HG03575 (cell line): Measurements from ENCODE around the gene KRT2.

Source experiments
- ATAC-seq: cut with Tn5 transposase; IDR thresholded peaks from one replicate; pipeline ENCODE4 v1.9.1; 2021; ENCODE audit not compliant: unreplicated experiment, insufficient number of reproducible peaks, low FRiP score; ENCODE audit errors: extremely low read depth

The KRT2 gene

DNA sequence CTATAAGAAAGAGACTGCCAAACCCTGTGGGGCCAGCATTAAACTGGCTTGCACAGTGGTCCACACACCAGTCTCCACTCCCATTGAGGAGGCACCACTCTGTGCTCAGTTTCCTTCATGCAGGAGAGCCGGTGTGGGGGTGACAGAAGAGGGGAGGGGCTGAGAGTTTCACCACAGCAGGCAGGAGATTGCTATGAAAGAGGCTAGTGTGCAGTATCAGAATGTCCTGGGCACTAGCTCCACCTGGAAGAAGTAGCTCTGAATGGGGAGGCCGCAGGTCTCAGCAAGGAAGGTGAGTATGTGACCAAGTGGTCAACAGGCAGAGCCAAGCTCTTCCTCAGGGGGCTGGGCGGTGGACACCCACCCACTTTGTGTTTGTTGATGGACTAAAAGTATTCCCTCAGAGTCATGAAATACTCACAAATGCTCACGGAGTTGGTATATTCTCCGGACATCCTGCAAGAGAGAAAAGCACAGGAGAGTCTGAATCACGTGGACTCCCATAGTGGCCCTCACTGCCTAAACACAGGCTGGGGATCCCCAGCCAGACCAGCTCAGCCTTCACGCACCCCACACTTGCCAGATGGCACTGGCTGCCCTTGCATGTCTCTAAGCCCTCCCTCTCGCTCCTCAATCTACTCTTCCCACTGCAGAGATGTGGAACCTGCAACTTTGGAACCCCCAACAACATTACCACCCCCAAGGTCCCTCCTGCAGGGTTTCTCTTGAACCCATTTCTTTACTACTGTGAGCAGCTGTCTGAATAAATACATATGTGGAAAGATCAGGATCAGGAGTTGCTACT is 43.0 kb downstream of the KRT2 start:
- ATAC-seq, result no peak

DNA sequence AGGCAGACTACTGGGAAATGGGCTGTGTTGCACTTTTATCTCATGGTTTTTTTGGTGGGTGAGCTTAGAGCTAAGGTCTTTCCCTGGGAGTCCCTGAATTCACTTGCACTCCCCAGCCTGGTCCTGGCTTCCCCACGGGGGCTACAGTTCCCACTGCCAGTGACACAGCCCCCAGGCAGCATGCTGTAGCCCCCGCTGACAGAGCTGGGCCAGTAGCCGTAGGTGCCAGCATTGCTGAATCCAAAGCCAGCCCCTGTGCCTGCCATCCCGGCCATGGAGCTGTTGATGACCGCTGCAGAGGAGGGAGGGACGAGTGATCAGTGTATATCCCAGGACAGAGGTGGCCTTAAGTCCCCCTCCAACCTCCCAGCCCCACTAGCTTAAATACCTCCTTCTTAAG is 43.9 kb downstream of the KRT2 start:
- no peak for ATAC-seq

DNA sequence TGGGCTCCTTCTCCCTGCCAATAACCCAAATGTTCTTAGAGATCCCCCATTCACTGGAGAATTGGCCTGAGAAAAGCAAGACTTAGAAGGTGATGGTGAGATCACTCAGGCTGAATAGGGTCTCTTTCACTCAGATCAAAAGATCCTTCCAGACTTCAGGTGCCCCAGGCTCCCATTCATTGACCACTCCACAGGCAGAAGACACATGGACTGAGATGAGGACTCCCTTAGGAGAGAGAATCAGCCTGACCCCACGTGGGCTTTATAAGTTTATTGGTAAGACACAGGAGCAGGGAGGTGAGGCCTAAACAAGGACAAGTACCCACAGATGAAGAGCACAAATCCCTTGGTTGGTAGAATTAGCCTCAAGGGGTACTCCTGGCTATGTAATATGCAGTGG is 44.7 kb downstream of the KRT2 start:
- no peak for ATAC-seq

DNA sequence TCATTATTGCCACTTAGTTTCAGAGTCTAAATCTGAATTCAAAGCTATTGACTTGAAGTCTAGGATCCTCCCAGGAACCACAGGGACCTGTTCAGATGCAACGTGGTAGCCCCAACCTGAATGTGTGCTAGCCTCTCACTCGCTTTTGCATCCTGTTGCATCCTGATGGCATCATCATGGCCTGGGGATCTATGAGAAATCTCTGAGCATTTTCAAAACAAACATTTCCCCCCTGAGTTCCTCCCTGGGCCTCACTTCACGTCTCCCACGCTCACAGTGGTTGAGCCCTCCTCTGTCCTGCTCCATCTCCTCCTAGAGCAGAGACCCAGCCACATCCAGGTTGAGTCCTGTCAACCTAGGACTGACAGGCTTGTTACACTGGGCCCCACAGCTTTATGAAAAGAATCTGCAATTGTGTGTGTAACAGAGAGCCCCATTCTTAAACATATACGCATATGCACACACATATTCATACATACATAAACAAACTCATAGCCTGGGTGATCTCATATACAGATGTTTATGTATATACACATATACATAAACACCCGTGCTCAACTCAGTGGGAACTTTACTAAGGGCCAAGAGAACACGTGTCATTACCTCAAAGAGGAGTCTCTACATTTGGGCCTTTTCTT is 45.3 kb downstream of the KRT2 start:
- no peak for ATAC-seq

DNA sequence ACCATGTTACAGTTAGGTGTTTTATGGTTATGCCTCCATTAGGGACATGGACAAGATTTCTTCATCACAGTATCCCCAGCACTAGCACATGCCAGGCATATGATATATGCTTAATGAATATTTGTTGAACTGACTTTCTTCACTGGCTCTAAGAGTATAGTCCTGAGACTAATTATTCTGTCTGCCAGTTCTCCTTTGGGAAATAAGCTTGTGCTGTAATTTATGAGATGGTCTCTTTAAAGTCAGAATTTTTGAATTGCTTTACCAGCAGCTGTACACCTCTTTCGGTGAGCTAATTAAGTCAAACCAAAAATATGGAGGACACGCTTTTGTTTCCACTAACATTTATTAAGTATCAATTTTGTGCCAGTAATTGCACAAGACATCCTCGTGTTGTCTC is 45.9 kb downstream of the KRT2 start:
- no peak for ATAC-seq

DNA sequence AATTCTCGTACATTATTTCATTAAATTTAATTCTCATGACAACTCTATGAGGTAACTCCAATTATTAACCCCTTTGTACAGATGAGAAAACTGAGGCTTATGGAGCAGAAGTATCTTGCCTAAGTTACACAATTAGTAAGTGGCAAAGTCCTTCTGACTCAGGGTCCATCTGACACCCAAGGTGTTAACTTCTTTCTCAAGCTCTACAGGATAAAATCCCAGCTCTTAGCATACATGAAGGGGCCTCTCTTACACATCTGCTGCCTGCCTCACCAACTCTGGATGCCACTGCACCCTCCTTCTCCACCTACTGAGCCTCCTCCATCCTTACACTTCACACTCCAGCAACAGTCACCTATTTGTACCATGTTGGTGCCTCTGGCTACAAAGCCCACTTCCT is 46.5 kb downstream of the KRT2 start:
- ATAC-seq, result no peak

DNA sequence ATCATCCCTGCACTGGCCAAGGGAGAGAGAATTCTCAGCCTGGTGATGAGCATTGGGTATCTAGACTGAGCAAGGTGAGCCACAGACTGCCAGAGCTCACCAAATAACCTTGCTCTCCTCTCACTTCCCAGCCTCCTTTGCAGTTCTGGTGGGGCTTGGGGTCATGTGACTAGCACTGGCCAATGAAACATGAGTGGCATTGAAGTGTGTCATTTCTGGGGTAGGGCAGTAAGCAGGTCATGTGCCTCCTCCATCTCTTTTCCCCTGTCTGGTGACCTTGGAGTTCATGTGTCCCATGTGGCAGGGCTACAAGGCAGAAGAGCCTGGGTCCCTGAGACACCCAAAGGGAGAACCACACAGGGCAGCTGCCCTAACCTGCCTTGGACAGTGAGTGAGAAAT is 47.2 kb downstream of the KRT2 start:
- ATAC-seq, result no peak

DNA sequence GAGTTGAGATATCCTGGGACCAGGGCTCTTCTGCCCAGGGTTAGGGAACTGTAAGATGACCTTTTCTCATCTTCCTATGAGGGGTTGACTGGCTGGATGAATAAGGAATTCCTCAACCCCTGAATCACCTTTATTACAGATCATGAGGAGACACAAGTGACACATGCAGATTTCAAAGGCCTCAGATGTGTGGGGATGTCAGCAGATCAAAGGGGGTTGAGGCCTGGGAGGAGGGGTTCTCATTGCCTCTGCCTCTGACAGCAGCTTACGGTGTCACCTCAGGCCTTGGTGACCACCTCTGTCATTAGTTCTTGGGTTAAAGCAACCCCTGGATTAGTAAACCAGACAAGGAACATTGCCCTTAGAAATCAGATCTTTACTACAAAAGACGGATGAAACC is 48.7 kb downstream of the KRT2 start:
- ATAC-seq, result no peak

DNA sequence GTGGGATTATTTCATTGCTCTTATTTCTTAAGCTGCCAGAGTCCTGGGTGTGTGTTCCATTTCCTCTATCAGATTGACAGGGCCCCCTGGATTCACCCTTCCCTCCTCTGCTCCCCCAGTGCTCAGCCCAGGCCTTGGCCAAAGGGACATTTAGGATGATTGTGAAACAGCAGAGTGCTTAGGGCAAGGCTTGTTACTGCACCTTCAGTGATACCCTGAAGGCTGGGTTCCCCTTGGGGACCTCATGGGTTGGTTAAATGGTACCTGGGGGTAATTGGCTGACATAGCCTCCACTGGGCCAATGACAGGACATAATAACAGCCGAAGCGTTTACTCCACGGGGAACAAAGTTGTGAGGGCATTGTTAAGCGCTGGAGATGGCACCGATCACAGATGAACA is 49.5 kb downstream of the KRT2 start:
- ATAC-seq, result no peak

DNA sequence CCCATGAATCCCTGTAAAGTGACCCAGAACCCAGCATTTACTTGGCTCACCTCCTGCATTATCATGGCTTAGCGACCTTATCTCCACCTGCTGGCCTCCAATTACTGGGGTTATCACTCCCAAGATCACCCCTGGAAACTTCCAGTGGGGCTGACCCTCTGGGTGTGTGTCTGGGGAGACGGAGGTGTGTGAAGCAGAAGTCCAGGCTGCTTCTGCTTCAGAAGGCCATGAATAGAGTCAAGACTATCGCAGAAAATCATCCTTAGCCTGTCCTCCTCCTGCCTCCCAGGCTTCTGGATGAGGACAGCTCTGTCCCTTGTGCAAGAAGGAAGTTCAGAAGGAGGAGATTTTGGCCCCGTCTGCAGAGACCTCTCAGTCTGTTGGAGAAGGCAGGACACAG is 50.3 kb downstream of the KRT2 start:
- ATAC-seq, result no peak

DNA sequence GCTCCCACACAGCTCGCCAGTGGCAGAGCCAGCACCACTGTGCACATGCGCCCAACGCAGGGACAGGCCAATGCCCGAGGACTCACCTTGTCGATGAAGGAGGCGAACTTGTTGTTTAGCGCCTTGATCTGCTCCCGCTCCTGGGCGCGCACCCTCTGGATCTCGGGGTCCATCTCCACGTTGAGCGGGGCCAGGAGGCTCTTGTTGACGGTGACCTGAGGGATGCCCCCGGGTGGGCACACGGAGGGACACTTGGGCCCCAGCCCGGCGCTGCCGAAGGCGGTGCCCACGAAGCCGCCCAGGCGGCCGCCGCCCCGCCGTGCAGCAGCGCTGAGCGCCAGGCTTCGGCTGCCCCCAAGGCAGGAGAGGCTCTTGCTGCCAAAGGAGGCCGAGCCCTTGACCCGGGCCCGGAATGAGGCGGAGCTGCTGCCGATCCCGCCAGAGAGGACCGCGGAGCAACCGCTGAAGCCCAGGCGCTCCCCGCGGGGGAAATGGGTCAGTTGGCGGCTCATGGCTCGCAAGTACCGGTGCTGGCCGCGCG is 51.0 kb downstream of the KRT2 start, which contains the start of gene KRT72:
Gene KRT72, minus strand, starts transcription at position 523 of the 541 bp plus-strand sequence. Its CDS starts 11 bp downstream, at position 512.
- no peak for ATAC-seq

DNA sequence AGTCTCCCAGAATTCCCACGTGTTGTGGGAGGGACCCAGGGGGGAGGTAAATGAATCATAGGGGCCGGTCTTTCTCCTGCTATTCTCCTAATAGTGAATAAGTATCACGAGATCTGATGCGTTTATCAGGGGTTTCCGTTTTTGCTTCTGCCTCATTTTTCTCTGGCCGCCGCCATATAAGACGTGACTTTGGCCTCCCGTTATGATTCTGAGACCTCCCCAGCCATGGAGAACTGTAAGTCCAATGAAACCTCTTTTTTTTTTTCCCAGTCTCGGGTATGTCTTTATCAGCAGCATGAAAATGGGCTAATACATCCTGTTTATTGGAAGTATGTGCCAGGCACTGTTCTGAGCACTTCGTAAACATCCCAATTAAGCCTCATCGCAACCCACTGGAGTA is 51.5 kb downstream of the KRT2 start:
- ATAC-seq, result no peak

DNA sequence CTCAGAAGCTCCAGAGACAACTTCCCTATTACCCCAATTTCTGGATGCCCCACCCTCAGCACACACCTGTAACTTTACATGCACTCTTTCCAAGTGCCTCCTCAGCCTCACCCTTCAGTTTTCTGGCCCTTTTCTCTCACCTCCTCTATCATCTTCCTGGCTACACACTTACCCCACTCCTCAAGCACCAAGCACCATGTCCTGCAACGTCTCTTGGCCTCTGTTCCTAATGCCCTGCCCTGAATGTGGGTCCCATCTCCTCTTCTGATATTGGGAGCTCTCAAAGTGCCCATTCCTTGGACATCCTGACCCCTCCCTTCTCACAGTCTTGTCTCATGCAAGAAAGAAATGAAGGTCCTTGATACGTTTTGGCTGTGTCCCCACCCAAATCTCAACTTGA is 51.9 kb downstream of the KRT2 start:
- ATAC-seq, result no peak

DNA sequence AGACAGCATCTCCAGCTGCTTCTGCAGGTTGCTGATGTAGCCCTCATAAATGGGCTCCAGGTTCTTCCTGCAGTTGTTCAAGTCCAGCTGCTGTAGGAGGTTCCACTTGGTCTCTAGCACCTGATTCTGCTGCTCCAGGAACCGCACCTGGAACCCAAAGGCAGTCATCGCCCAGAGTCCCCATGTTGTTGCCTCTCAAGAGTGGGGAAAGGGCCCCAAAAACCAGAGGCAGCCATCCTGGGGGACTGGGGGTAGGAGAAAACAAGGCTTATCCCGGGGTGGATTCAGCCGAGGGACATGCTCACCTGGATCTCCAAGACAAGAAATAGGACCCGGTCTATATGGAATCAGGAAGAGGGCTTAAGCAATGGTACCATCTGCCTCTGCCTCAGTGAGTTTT is 53.0 kb downstream of the KRT2 start:
- ATAC-seq, result no peak
